GM19324 (cell line): ENCODE results near the gene NBR1.
"Not testable (repeated sequence)": the region's sequence is repeated elsewhere in the genome, so short reads cannot be mapped to it uniquely, and the experiment has no call there.

Experiments
- ATAC-seq: cut with Tn5 transposase; IDR thresholded peaks from one replicate; pipeline ENCODE4 v1.9.1; 2021; ENCODE audit warnings: mild to moderate bottlenecking, moderate library complexity; ENCODE audit not compliant: unreplicated experiment, low FRiP score

Gene NBR1

DNA sequence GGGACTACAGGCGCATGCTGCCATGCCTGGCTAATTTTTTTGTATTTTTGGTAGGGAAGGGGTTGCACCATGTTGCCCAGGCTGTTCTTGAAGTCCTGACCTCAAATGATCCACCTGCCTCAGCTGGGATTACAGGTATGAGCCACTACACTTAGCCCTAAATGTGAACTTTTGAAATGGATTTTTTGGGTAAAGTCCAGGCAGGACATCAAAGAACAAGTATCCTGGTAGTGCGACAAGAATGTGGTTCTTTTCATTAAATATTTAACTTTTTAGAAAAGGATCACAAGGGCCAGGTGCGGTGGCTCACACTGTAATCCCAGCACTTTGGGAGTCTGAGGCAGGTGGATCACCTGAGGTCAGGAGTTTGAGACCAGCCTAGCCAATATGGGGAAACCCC, 15.3 kb upstream of the NBR1 start:
- no peak for ATAC-seq

DNA sequence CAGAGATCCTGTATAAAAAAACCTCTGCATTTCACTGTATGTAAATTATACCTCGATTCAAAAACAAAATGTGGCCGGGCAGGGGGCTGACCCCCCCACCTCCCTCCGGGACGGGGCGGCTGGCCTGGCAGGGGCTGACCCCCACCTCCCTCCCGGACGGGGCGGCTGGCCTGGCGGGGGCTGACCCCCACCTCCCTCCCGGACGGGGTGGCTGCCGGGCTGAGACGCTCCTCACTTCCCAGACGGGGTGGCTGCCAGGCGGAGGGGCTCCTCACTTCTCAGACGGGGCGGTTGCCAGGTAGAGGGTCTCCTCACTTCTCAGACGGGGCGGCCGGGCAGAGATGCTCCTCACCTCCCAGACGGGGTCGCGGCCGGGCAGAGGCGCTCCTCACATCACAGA, 11.8 kb upstream of the NBR1 start:
- ATAC-seq, result not testable (repeated sequence)

DNA sequence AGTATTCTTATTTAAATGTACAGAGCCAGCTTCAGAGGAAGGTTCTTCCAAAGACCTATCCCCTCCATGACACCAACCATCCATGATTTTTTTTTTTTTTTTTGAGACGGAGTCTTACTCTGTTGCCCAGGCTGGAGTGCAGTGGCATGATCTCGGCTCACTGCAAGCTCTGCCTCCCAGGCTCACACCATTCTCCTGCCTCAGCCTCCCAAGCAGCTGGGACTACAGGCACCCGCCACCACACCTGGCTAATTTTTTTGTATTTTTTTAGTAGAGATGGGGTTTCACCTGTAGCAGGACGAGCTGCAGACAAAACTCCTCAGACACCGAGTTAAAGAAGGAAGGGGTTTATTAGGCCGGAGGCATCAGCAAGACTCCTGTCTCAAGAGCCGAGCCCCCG, 11.1 kb upstream of the NBR1 start:
- ATAC-seq, result not testable (repeated sequence)

DNA sequence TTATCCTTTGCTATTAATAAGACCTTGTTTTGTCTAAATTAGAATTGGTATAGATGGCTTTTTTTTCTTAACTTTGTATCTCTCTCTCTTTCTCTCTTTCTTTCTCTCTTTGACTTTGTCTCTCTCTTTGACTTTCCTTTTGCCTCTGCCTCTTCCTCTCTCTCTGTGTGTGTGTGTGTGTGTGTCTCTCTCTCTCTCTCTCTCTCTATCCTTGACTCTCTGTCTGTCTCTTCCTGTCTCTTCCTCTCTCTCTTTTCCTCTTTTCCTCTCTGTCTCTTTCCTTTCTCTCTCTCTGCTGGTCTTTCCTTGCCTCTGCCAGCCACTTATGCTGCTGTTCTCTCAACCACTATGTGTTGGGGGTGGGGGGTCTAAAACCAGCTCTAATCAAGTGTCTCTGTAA, 5.0 kb upstream of the NBR1 start:
- not testable (repeated sequence) for ATAC-seq

DNA sequence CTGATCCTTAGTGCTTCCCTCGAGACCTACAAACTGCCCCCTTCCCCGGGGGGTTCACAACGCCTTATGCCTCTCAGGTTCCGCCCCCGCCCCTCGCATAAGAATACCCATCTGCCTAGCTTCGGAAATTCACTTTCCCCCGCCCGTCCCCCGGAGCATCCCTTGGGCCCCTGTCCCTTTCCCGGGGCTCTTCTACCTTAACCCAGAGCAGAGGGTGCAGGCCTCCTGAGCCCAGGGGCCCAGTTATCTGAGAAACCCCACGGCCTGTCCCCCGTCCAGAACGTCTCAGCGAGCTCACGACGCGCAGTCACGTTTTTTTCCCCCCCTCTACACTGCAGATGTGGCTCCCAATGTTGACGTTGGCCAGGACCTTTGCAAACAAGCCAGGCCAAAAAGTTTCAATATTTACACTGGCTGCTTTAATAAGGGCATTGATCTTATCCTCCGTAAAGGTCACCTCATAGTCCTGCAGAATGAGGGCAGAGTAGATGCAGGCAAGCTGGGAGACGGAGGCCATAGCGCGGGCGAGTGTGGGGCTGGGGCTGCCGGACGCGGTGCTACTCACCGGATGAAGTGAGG, 1.4 kb upstream of the NBR1 start:
- ATAC-seq, result peak; percentile 30

DNA sequence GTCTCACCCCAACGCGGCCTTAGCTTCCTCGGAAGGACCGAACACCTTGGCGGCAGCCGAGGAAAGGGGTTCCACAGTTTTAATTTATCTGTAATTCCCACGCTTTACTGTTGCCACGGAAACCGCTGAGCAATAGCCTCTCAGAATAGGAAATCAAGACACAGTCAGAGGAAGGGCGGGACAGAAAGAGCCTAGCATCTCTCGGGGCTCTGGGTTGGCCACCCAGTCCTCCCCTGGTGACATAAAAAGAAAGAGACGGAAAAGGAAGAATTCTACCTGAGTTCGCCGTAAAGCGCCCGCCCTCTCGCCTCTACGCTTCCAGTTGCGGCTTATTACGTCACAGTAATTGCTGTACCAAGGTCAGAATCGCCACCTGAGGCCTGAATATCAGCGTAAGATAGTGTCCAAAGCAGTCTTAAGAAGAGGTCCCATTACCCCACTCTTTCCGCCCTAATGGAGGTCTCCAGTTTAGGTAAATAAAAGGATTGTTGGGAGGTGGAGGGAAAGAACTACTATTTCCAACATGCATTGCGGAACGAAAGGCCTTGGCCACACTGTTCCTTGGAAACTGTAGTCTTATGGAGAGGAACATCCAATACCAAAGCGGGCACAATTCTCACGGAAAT, 761 bp upstream of the NBR1 start:
- ATAC-seq, result peak; percentile 71

DNA sequence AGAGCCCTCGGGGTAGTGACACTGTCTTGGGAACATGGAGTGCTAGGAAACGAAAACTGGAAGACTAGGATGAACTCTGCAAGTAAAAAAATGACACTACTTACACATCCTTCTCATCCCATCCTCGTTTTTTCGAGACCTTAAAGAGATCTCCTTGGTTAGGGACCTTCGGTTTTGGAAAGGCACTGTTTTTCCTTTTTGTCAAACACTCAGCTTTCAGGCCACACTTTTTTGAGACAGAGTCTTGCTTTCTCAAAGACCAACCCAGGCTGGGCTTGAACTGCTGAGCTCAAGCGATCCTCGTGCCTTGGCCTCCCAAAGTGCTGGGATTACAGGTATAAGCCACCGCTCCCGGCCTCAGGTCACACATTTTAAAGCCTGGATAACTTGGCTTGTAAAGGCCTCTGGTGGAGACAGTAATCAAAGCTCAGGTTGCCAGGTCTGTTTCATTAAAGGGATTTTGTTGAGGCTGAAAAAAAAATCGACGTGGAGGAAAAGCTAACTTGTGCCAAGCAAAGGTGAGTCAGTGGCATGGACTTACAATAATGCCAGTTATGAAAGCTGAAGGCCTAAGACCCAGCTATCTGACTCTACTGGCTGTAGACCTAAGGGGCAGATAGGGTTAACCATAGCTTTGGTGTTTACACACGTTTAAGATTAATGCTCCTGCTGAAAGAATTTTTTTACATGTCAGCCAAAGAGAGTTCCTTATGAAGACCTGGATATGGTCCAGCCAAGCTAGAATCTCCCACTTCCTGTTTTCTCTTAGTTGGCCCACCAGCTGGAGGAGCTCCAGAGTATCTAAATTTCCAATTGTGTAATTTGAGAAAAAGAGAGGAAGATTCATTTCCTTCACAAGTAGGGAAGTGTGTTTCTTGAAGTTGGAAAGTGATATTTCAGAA, 823 bp downstream of the NBR1 start:
- ATAC-seq, result no peak

DNA sequence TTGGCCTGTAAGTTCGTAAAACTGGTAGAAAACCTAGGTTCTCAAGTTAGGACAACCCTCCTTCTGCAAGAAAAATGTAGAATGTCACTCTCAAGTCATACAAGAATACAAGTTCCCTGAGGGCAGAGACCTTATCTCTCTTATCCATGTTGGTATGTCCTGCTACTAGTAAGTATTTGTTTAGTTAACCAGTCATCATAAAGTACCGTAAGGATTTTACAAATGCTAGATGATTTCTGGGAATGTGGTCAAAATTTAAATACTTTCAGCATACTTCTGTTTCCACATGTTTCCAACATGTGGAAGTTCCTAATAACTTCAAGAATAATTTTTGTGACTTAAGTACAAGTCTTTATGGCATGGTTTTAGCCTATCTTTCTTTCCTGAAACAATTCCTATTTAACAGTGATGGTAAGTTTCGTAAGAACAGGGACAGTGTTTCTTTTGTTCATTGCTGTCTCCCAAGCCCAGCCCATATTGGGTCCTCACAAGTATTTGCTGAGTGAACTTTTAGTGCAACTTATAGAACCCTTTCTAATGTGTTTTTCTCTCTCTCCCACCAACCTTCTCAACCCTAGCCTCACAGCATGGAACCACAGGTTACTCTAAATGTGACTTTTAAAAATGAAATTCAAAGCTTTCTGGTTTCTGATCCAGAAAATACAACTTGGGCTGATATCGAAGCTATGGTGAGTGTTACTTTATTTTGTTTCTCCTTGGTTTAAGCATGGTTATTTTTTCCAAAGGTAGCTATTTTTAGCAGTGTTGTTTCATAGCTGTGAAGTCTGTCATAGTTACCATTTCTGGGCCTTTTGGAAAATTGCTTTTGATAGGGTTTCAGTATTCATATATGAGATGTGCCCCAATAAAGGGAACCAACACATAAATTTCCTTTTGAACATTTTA, 4.5 kb downstream of the NBR1 start:
- no peak for ATAC-seq

DNA sequence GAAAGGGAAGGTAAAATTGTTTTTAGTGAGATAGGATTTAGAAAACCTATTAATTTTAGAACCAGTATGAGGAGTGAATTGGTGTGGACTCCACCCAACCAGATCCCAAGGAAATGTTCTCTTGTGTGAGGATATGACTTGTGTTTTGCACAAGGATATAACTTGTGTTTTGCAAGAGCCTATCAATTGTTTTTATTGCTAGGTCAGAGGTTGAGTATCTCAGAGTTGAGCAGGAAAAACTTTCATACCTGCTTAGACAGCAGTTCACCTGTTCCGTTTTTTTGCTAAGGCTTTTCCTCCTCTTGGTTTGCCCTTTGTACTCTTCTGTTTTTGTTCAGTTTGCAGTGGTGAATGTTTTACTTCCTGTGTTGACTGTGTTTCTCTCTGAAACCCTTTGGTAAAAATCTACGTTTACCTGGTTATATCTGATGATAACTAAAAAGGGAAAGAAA, 5.1 kb downstream of the NBR1 start:
- no peak for ATAC-seq

DNA sequence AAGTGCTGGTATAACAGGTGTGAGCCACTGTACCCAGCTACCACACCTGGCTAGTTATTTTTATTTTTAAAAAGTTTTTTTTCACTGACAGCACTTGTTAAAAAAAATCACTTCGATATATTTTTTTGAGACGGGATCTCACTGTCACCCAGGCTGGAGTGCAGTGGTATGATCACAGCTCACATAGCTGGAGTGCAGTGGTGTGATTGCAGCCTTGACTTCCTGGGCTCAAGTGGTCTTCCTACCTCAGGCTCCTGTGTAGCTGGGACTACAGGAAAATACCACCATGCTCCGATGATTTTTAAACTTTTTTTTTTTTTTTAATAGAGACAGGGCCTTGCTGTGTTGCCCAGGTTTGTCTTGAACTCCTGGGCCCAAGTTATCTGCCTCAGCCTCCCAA, 12.9 kb downstream of the NBR1 start:
- ATAC-seq, result no peak

DNA sequence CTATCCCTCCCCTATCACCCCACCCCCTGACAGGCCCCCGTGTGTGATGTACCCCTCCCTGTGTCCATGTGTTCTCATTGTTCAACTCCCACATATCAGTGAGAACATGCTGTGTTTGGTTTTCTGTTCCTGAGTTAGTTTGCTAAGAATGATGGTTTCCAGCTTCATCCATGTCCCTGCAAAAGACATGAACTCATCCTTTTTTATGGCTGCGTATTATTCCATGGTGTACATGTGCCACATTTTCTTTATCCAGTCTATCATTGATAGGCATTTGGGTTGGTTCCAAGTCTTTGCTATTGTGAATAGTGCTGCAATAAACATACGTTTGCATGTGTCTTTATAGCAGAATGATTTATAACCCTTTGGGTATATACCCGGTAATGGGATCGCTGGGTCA, 15.6 kb downstream of the NBR1 start:
- not testable (repeated sequence) for ATAC-seq

DNA sequence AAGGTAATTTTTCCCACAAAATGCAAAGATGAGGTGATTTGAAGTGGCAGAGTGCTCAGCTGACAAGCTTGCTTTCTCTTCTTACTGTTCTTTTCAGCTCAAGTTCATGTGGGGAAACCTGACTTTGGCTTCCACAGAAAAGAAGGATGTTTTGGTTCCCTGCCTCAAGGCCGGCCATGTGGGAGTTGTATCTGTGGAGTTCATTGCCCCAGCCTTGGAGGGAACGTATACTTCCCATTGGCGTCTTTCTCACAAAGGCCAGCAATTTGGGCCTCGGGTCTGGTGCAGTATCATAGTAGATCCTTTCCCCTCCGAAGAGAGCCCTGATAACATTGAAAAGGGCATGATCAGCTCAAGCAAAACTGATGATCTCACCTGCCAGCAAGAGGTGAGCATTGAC, 22.2 kb downstream of the NBR1 start:
- ATAC-seq, result no peak

DNA sequence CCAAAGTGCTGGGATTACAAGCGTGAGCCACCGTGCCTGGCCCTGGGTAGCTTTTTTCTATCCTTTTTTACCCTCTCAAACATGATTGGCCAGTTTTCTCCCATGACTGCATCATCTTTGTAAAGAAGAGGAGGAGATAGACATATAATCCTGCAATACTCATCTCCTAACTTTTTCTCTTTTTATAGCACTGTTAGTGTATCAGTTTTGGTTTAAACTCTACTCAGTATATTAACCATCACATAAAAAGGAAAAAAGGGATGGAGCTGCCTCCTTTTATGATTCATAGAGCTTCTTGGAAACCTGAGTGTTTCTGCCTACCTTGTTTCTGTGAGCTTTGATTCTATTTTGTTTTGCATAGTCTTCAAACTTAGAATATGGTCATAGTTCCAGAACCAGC, 28.6 kb downstream of the NBR1 start:
- no peak for ATAC-seq

DNA sequence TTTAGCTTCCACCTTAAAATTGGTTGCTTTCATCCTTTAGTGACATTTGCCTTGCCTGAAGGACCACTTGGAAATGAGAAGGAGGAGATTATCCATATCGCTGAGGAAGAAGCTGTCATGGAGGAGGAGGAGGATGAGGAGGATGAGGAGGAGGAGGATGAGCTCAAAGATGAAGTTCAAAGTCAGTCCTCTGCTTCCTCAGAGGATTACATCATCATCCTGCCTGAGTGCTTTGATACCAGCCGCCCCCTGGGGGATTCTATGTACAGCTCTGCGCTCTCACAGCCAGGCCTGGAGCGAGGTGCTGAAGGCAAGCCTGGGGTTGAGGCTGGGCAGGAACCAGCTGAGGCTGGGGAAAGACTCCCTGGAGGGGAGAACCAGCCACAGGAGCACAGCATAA, 29.1 kb downstream of the NBR1 start:
- ATAC-seq, result no peak

DNA sequence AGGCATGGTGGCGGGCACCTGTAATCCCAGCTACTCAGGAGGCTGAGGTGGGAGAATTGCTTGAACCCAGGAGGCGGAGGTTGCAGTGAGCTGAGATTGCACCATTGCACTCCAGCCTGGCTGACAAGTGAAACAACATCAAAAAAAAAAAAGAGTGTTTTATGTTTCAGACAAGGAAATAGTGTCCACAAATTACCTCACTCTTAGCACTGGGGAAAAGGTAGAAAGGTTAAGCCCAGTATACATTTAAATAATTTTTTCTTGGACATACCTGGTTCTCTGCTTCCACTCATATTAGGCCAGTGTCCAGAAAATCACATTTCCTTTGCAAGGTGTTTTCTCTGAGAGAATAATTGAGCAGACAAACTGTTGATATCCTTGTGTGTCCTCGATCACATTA, 32.0 kb downstream of the NBR1 start:
- not testable (repeated sequence) for ATAC-seq

DNA sequence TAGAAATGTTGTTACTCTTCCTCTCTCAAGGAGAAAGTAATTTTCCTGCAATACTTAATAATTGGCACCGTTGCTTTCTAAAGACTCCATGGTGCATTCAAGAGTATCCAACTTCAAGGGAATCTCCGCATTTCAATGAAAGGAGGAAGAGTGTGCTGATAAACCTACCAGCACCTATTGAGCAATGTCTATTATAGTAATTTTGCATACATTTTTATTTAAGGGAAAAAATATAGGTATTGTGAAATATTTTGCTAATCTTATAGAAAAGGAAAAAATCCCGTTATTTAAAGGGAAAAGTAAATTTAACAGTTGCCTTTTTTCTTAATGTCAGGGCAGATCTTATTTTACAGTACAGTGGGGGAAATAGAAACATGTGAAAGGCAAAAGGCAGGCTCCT, 39.6 kb downstream of the NBR1 start:
- no peak for ATAC-seq

DNA sequence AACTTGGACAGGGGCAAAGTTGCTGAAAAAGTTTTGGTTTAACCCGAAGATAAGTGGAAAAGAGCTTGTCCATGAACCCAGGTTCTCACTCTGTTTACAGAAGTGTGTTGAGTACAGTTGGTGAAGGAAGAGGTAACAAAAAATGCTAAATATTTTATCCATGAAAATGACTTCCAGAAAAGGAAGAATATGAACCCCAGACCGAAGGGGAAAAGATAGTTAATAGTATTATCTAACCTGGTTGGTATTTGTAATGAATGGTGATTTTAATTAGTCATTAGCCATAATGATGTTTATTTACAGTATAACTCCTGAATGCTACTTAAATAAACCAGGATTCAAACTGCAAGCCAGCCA, 40.1 kb downstream of the NBR1 start:
- ATAC-seq, result no peak

DNA sequence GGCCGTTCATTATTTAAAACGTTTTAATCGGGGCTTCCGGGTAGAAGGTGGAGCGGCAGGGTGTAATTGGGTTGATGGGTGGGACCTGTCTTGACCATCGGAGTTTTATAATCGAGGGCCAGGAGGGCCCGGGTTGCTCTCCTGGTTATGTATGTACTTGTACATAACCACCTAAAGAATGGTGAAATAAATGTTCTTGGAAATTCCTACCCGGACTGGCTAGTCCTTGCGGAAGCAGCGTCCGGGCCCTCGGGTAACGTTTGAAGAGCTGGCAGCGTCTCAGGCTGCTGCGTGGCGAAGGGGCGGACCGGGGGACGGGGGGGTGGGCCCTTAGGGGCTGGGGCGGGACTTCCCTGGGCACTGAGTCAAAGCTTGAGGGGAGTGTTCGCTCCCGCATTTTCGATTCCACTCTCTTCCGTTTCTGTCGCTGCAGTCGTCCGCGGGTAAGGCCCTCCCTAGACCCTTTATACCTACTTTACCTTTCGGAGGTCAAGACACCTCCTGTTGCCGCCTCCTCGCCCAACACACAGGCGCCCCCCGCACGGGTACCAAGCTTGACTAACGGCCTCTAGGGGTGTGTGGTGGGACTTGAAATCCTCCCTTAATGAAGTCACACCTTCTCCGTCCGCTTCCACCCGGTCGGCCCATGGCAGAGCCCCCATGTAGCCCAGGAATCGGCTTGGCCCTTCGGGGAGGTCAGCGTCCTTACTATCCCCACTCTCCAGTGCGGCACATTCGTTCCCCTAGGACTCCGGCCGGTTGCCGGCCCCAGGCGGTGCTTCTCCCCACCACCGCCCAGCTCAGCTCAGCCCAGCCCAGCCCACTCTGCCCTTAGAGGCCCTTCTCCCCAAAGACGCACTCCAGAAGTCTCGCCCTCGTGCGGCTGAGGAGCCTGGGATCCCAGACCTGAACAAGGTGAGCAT, 40.7 kb downstream of the NBR1 start, which contains the start of gene TMEM106A:
Gene TMEM106A (plus strand): TSS at position 396 of the 923 bp plus-strand sequence. CDS start 1,167 bp downstream, outside the sequence.
- peak; percentile 65 for ATAC-seq
